ENCODE data around the gene SEC31B. TPM values are rescaled to one million over a fixed set of nuclear protein-coding genes. Genes with fewer than 3 reads are reported as not detected.

The SEC31B gene
- total RNA-seq, 4 donors from 2014 or later: 9.3 to 36.9 (median 12.7) TPM

DNA sequence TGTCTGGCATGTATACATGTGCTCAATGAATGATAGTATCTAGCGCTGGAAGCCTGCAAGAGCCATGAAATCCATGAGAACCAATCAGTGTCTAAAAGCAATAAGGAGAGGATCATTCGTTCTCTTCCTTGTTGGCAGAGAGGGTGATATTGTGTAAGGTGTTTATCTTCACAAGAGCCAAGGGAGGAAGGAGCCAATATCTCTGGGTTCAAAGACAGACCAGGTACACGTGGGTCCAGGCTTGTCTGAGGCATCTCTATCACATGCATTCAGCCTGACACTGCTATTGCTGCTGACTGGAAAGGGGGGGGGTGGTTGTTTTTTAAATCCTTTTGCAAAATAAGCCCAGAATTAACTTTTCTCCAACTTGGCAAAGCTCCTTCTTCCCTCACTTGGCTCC lies 4.0 kb downstream of the SEC31B start:
- Histone ChIP-seq H3K36me3 (peaks cover 3% of the 10 kb centered on the region), H3K4me3 (no peak overlapping the region), H3K27ac (no peak overlapping the region), H3K4me1 (peaks cover 14% of the 10 kb centered on the region), H3K9me3 (no peaks in the 10 kb centered on the region), H3K27me3 (peaks cover 5% of the 10 kb centered on the region)
- no peak for DNase-seq (ENCODE audit: low spot score in 2 of 2)
- WGBS: 60% methylated on average over 3 of the region's 3 CpGs
- TF ChIP-seq, protein P1, sequence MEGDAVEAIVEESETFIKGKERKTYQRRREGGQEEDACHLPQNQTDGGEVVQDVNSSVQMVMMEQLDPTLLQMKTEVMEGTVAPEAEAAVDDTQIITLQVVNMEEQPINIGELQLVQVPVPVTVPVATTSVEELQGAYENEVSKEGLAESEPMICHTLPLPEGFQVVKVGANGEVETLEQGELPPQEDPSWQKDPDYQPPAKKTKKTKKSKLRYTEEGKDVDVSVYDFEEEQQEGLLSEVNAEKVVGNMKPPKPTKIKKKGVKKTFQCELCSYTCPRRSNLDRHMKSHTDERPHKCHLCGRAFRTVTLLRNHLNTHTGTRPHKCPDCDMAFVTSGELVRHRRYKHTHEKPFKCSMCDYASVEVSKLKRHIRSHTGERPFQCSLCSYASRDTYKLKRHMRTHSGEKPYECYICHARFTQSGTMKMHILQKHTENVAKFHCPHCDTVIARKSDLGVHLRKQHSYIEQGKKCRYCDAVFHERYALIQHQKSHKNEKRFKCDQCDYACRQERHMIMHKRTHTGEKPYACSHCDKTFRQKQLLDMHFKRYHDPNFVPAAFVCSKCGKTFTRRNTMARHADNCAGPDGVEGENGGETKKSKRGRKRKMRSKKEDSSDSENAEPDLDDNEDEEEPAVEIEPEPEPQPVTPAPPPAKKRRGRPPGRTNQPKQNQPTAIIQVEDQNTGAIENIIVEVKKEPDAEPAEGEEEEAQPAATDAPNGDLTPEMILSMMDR (IDR thresholded peaks at IDR 0.05): no peak
- TF ChIP-seq POLR2AphosphoS5 (IDR thresholded peaks at IDR 0.05): no peak
- no peak for TF ChIP-seq EP300 (IDR thresholded peaks at IDR 0.05)
- no peak for TF ChIP-seq POLR2A (IDR thresholded peaks at IDR 0.05)

DNA sequence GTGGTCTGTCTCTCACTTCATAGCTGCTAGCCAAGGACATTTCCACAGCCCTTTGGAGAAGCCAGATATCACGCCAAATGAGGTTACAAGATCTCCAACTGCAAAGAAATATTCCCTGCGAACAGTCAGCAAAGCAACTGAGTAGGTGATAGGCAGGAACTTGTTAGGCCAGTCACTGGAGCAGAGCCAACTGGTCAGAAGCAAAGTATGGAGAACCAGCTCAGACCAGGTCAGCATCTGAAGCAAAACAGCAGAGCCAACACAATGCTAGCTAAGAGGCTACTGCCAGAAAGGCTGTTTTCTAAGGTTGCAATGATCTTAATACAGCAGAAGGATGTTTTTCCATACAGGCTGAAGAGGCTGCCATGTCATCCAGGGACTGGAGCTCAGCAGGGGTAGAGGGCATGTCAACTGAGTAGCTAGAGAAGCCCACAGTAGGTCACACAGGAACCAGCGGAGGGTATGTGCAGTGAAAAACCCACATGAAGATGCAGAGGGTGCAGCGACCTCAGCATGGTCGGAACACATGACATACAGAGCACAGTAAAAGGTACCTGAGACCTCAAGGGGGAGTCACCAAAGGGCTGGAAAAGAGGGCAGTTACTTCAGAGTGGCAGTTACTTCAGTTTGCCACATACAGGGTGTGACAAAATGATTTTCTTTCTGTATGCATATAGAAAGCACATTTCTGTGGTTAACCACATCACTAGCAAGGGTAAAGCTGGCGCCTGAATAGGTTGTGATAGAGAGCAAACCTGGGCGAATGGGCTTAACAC lies 8.9 kb downstream of the SEC31B start:
- no peak overlapping the region for H3K4me3 ChIP-seq
- WGBS: 81% methylated on average over 7 of the region's 7 CpGs
- TF ChIP-seq POLR2A (IDR thresholded peaks at IDR 0.05) (no peak), POLR2AphosphoS5 (IDR thresholded peaks at IDR 0.05) (no peak), EP300 (IDR thresholded peaks at IDR 0.05) (no peak)
- TF ChIP-seq, protein P1 (IDR thresholded peaks at IDR 0.05): no peak
- no peaks in the 10 kb centered on the region for H3K9me3 ChIP-seq
- H3K4me1 ChIP-seq: no peaks in the 10 kb centered on the region
- H3K27ac ChIP-seq: no peak overlapping the region
- DNase-seq (ENCODE audit: low spot score in 2 of 2): no peak
- H3K27me3 ChIP-seq: no peaks in the 10 kb centered on the region
- peaks cover 22% of the 10 kb centered on the region for H3K36me3 ChIP-seq

DNA sequence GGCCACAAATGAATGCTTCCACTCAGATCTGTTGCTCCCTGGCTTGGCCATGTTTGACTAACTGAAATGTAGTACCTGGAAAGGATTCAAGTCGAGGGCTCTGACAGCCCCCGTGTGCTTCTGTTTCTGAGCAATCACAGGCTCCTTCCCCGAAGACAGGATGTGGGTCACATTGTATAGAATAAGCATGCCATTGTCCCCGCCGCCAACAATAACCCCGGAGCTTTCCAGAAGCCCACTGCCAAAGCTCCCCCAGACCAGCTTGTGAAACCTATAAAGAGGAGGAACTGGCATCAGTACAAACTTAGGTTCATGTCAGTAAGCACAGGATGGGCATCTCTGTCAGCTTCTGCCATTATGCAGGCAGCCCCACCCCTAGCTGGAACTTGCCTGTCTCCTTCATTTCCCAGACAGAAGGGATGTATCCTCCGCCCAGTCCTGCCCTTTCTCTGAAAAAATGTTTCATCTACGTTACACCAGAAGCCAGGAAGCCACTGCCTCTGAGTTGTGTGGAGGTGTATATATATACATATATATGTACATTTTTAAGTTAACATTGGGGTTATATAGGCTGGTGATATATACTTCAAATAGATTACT lies 10.3 kb downstream of the SEC31B start:
- TF ChIP-seq POLR2AphosphoS5 (IDR thresholded peaks at IDR 0.05) (no peak), EP300 (IDR thresholded peaks at IDR 0.05) (no peak), POLR2A (IDR thresholded peaks at IDR 0.05) (no peak)
- TF ChIP-seq, protein P1 (IDR thresholded peaks at IDR 0.05): no peak
- Histone ChIP-seq H3K4me3 (no peak overlapping the region), H3K27ac (no peak overlapping the region), H3K27me3 (no peaks in the 10 kb centered on the region), H3K4me1 (no peaks in the 10 kb centered on the region), H3K9me3 (no peaks in the 10 kb centered on the region), H3K36me3 (peaks cover 29% of the 10 kb centered on the region)
- 59% methylated on average over 8 of the region's 8 CpGs for WGBS
- DNase-seq (ENCODE audit: low spot score in 2 of 2): no peak

DNA sequence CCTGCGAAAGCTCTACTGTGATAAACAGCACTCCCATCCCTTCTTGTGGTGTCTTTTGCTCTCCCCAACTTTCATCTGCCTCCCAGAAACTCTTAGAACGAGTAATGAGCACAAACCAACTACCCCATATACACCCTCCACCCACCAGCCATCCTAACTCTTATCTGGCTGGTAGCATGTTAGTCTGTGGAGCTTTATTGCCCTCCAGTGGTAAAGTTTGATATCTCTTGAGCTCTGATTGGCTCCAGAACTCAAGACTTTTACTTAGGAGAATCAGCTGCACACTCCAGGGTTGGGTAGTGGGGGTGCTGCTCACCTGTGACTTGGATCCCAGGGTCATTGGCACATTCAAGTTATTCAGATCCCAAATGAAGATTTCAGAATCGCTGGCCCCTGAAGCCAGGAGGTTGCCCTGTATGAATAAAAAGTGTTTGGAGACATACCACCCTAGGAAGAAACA lies 10.9 kb downstream of the SEC31B start:
- Histone ChIP-seq H3K27ac (no peak overlapping the region), H3K4me3 (no peak overlapping the region), H3K4me1 (no peaks in the 10 kb centered on the region), H3K27me3 (no peaks in the 10 kb centered on the region), H3K9me3 (no peaks in the 10 kb centered on the region), H3K36me3 (peaks cover 29% of the 10 kb centered on the region)
- DNase-seq (ENCODE audit: low spot score in 2 of 2): no peak
- 57% methylated on average over 3 of the region's 3 CpGs for WGBS
- TF ChIP-seq, protein P1 (IDR thresholded peaks at IDR 0.05): peak in 1 of 2 donors; percentile 35
- TF ChIP-seq POLR2AphosphoS5 (IDR thresholded peaks at IDR 0.05): no peak
- TF ChIP-seq EP300 (IDR thresholded peaks at IDR 0.05): no peak

DNA sequence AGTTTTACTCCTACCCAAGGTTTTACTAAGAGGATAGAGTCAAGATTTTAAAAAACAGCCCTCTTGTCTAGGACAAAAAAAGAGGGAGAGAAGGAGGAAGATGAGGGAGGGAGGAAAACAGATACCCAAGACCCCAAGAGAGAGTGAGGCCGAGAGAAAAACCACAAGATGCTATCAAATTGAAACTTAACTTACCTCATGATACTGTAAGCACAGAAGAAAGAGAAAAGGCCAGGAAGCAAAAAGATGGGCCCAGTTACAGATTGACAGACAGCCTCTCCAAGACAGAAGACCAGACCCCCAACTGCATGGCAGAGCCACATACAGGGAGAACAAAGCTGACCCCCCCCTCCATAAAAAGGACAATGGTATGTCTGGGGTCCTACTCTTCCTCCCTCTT lies 11.4 kb downstream of the SEC31B start:
- Histone ChIP-seq H3K4me1 (no peaks in the 10 kb centered on the region), H3K36me3 (peaks cover 29% of the 10 kb centered on the region), H3K4me3 (no peak overlapping the region), H3K27ac (no peak overlapping the region), H3K9me3 (no peaks in the 10 kb centered on the region), H3K27me3 (no peaks in the 10 kb centered on the region)
- no peak for DNase-seq (ENCODE audit: low spot score in 2 of 2)
- WGBS: 78% methylated on average over 1 of the region's 1 CpG
- TF ChIP-seq POLR2A (IDR thresholded peaks at IDR 0.05) (no peak), POLR2AphosphoS5 (IDR thresholded peaks at IDR 0.05) (no peak), EP300 (IDR thresholded peaks at IDR 0.05) (no peak)
- TF ChIP-seq, protein P1 (IDR thresholded peaks at IDR 0.05): no peak

Data from suprapubic skin (tissue), 4 donors.